Activated CD4-positive, alpha-beta T cell treated with anti-CD3 and anti-CD28 coated beads, Interleukin-2, amount 50 U/mL, for 1 hour (primary cell): ENCODE data around the gene HLA-DQA1.
"Not testable (repeated sequence)": the region's sequence is repeated elsewhere in the genome, so short reads cannot be mapped to it uniquely, and the experiment has no call there.

ENCODE experiments used
- DNase-seq: peaks from one replicate; pipeline ENCODE4 v3.0.0-alpha.2; 2020

Gene HLA-DQA1

GRCh38 chr6:32659856-32660595 is 22.8 kb downstream of the HLA-DQA1 start:
- DNase-seq, result no peak

- DNase-seq, result no peak
These were observed 24.9 kb downstream of the HLA-DQA1 start for GRCh38 chr6:32662099-32662498.

DNA sequence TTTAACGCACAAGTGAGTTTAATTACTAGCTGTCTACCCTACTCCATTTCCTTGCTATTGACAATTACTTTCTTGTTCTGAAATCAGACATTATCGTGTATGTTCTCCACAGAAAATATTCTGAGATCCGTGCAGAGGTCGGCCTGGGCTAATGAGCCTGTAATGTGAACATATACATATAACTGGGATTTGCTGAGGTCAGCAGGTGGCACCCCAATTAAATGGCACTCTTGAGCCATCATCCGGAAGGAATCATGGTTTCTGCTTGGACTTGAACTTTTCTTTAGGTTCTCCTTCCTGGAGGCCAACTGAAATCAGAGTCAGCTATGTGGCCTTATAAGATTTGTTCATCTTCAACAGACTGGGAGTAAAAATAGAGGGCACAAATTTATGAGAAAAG is 25.6 kb downstream of the HLA-DQA1 start:
- DNase-seq, result no peak

- no peak for DNase-seq
These were observed 27.1 kb downstream of the HLA-DQA1 start for GRCh38 chr6:32664354-32664753.

GRCh38 chr6:32664827-32665362 is 27.7 kb downstream of the HLA-DQA1 start:
- DNase-seq, result peak; percentile 3

- DNase-seq, result no peak
These were observed 28.5 kb downstream of the HLA-DQA1 start for GRCh38 chr6:32665661-32666060.

GRCh38 chr6:32666420-32667300 is 29.5 kb downstream of the HLA-DQA1 start, which contains the start of gene HLA-DQB1:
Gene HLA-DQB1, minus strand, starts transcription at chr6:32666657. Its CDS starts 50 bp downstream, at chr6:32666607.
- peak; percentile 25 for DNase-seq

- DNase-seq, result peak; percentile 18
These were observed 31.1 kb downstream of the HLA-DQA1 start for GRCh38 chr6:32668226-32668747.

GRCh38 chr6:32669240-32669639 is 32.0 kb downstream of the HLA-DQA1 start:
- DNase-seq, result no peak

GRCh38 chr6:32669893-32670292 is 32.7 kb downstream of the HLA-DQA1 start:
- DNase-seq, result no peak

DNA sequence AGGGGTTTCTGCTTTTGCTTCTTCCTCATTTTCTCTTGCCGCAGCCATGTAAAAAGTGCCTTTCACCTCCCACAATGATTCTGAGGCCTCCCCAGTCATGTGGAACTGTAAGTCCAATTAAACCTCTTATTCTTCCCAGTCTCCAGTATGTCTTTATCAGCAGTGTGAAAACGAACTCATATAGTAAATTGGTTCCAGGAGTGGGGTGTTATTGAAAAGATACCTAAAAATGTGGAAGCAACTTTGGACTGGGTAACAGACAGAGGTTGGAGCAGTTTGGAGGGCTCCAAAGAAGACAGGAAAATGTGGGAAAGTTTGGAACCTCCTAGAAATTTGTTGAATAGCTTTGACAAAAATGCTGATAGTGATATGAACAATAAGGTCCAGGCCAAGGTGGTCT is 34.7 kb downstream of the HLA-DQA1 start:
- DNase-seq, result not testable (repeated sequence)

DNA sequence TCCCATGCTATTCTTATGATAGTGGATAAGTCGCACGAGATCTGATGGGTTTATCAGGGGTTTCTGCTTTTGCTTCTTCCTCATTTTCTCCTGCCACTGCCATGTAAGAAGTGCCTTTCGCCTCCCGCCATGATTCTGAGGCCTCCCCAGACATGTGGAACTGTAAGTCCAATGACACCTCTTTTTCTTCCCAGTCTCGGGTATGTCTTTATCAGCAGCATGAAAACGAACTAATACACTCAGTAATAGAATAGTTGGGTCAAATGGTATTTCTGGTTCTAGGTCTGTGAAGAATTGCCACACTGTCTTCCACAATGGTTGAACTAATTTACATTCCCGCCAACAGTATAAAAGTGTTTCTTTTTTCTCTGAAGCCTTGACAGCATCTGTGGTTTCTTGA is 36.9 kb downstream of the HLA-DQA1 start:
- not testable (repeated sequence) for DNase-seq

- DNase-seq, result no peak
These were observed 42.3 kb downstream of the HLA-DQA1 start for GRCh38 chr6:32679492-32679891.

GRCh38 chr6:32680055-32680454 is 42.8 kb downstream of the HLA-DQA1 start:
- no peak for DNase-seq

GRCh38 chr6:32684246-32684645 is 47.0 kb downstream of the HLA-DQA1 start:
- no peak for DNase-seq

DNA sequence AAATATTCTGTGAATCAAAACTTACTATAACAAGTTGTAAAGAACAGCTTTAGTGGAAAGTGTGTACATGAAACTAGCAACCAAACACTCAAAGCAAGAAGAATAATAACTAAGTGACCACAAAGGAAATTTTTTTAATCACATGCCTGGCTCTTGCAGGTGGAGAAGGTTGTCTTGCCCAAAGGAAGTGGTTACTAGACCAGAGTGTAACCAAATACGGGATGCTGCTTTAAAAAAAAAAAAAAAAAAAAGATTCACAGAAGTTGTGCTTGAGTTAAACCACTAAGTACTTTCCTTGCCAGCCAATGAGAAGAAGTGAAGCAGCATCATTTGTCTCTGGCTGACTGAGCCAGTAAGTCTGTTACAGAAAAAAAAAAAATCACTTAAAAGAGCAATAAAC is 48.4 kb downstream of the HLA-DQA1 start:
- DNase-seq, result peak; percentile 3

DNA sequence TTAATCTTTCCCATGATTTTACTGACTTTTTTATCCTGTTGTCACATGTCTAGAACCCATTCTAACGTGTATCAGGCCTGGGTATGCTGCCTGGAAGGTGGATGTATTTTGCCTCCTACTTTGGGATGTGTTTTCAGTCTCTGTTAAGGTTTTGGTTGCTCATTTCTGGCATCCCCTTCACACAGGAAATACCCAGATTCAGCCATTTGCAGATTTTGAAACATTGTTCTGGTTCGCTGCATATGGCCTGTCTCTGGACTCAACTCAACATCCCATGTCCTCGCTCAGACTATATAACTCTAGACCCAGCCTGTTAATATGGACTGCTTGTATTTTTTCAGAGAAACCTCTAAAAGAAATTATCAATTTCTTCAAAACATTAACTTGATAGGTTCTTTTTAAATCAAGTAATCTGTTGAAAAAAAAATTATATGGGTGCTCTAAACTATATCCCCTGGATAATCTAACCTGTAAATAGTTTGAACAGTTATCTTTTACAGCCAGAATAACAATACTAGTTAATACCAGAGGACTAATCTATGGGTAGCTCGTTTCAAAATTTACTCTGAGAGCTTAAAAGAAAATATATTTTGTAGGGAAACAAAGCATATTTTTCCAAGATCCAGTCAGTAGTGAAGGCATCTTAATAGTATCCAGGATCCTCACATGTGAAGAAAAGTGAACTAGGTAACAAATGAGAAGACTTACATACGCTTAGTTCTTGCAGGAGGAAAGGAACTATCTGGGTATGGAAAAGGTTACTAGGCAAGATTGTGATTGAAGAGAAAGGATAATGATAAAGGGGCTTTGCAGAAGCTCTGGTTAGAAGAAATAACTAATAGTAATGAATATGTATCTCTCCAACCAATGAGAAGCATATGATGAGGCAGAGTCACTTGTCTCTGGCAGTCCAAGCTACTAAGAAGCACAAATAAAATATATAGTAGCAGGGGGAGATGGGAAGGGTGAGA is 52.6 kb downstream of the HLA-DQA1 start:
- DNase-seq, result no peak

DNA sequence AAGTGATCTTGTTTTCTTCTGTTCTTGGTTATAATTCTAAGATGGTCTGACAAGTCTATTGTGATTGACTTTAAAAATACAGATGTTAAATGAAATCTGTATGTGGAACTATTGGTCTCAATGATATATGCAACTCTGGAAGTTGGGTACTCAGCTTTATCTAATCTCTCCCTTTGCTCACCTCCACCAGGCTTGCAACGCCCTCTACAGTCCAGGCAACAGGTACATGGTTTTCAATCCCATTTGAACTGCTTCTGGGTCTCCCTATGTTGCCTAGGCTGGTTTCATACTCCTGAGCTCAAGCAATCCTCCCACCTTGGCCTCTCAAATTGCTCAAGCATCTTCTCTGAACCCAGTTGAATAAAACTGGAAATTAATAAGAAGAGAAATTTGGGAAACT is 54.8 kb downstream of the HLA-DQA1 start:
- DNase-seq, result peak; percentile 56
